Activated CD8-positive, alpha-beta memory T cell treated with anti-CD3 and anti-CD28 coated beads for 1 hour (primary cell): ENCODE data around the gene EXOC6.

ENCODE experiments used
- DNase-seq, 2 donors: peaks; one replicate each; pipeline ENCODE4 v3.0.0-alpha.2; 2020; ENCODE audit warnings: low read depth in 1 of 2; ENCODE audit errors: extremely low read depth in 1 of 2

Gene EXOC6

DNA sequence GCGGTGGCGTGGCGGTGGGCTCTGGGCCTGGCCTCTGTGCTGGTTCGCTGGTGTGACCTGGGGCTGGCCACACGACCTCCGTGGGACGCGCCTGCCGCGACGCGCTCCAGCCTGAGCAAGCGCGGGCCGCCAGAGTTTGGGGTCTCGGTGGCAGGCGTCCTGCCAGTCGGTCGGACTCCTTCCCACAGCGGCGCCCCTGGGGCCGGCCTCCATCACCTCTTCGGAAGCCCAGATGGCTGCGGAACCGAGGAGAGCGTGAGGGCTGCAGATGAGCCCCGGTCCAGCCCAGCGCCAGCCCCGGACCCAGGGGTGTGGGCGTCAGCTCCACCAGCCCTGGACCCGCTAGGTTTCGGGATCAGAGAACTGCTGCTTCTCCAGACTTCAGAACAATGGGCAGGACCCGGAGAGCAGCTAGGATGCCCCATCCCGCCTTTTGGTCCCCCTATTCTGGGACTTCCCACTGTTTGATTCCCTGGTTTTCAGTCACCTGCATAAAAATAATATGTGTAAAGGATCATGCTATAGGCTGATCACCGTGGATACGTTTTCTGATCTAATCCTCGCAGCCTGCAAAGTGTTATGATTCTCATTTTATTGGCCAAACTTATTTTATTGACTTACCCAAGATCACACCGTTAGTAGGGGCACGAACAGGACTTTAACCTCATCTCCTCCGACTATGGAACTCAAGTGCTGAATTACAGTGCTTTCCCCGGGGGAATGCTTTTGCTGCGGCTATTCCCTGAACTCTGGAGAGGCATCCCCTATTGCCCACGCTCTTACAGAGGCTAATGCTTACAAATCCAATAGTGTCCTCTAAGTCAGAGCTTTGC, 215.0 kb downstream of the EXOC6 start:
- DNase-seq = no peak

DNA sequence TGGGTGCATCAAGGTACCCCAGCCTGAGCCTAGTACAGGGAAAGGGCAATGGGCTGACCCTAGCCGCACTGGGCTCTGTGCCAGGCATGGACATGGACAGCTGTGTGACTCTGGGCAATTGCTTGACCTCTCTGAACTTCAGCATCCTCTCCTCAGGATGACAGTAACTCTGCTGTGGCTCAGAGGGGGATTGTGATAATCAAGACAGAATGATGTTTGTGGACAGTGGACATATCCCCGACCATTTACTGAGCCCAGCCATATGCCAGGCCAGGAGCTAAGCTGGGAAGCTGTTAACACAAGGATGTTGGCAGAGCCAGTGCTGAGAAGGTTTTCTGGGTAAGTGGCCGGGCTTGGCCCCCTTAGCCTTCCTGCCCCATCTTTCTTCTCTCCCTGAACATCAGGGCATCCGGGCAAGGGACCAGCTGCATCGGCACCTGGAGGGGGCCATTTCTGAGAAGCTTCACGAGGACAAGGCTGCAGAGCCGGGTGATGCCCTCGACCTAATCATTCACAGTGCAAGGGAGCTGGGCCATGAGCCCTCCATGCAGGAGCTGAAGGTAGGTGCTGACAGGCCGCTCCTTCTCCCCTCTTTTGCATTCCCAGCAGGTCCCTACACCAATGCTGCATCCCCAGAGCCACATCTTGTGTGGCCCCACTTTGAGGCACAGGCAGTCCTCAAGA, 215.8 kb downstream of the EXOC6 start:
- DNase-seq = no peak

DNA sequence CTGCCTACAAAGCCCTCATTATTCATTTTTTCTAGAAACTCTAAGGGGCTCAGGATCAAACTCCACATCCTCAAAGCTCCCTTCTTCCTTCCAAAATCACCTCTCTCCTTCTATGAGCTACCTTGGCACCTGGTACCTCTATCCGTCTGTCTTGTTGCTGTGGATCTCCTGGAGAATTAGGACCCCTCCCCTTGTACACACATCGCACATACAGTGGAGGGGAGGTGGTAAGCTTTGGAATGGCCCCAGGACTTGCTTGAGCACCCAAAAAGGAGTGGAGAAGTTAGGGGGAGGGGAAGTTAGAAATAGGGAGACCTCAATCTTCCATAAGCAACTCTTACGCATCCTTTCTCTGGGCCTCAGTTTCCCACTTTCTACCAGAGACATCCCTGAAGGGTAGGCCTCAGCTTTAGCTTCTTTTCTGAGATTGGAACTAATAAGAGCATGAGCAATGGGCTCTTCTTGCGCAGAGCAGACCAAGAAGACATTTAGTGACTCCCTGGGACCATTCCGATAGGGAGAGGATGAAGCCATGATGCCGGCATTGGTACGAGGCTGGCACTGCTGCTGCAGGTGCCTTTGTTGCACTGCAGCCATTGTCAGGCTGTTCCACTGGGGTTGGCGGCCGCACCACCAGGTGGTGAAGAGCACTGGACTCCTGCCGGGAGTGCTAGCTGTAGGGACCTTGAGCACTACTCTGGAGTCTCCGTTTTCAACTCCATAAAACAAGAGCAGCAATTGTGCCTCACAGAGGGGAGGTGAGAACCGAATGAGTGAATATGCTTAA, 216.7 kb downstream of the EXOC6 start:
- no peak for DNase-seq

DNA sequence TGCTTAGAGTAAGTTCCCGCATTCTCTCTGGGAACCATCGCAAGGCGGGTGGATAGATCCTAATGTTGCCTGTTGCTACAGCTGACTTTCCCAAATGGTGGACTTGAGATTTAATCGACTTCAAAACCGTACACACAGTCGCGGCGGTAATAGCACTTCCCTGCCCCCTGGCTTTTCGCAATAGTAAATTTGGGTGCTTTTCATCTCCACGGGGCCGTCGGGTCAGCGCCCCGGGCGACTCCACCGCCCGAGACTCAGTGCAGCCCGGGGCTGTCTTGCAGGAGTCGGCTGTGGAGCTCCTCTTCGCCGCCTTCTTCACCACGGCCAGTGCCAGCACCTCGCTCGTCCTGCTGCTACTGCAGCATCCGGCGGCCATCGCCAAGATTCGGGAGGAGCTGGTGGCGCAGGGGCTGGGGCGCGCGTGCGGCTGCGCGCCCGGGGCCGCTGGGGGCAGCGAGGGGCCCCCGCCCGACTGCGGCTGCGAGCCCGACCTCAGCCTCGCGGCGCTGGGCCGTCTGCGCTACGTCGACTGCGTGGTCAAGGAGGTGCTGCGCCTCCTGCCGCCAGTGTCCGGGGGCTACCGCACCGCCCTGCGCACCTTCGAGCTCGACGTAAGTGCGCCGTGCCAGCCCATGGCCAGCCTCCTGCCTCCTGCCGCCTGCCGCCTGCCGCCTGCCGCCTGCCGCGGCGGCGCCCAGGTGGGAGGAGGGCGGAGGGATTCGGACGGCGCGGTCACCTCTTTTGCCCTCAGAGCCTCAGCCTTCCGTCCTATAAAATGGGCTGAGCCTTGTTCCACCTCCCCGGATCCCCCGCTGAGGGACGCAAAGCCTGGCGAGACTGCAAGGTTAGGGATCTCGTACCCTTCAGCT, 217.6 kb downstream of the EXOC6 start:
- DNase-seq = no peak

DNA sequence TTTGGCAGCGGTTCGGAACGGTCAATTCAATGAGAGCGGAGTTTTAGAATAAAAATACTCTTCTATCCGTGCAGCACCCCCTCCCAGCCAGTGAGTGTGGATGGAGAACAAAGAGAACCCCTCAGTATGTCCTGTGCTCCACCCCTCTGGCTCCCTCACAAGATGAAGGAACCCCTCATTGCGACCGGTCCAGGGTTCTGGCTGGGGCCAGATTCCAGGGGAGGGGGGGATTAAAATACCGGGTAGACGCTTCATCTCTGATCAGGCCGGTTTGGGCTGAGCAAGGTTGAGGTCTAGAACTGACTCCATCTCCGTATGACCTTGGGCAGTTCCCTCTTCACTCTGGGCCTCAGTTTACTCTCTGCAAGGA, 218.2 kb downstream of the EXOC6 start:
- DNase-seq = no peak

DNA sequence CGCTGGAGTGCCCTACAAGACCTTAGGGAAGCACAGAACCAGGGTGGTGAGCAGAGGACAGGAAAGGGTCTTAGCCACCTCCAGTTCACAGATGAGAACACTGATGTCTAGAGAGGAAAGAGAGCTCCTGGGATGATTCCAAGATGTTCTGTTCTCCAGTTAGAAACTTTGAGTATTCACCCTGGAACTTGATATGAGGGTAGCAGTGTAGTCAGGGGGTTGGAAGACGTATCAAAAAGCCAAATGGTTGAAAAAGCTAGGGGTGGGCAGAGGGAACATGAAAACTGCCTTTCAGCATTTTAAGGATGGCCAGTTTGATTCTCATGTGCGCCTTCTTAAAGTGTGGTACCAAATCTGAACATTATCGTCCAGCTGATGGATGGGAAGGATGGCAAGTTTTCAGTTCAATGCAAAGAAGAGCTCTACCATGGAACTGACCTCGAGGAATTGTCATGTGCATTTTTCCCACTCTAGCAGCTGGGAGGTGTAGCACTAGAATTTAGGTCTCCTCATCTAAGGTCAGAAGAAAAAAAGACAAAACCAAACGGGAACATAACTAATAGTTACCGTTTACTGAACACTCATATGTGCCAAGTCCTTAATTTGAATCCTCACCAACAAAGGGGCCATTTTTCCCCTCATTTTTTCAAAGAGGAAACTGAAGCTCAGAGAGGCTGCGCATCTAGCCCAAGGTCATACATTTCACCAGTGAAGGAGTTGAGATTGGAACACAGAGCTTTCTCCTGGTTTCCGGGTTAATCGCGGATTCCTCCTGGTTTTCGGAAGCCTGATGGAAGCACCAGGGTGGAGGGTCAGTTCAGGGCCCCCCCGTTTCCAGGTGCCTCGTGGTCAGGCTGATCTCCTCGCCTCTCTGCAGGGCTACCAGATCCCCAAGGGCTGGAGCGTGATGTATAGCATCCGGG, 219.4 kb downstream of the EXOC6 start:
- DNase-seq = no peak

DNA sequence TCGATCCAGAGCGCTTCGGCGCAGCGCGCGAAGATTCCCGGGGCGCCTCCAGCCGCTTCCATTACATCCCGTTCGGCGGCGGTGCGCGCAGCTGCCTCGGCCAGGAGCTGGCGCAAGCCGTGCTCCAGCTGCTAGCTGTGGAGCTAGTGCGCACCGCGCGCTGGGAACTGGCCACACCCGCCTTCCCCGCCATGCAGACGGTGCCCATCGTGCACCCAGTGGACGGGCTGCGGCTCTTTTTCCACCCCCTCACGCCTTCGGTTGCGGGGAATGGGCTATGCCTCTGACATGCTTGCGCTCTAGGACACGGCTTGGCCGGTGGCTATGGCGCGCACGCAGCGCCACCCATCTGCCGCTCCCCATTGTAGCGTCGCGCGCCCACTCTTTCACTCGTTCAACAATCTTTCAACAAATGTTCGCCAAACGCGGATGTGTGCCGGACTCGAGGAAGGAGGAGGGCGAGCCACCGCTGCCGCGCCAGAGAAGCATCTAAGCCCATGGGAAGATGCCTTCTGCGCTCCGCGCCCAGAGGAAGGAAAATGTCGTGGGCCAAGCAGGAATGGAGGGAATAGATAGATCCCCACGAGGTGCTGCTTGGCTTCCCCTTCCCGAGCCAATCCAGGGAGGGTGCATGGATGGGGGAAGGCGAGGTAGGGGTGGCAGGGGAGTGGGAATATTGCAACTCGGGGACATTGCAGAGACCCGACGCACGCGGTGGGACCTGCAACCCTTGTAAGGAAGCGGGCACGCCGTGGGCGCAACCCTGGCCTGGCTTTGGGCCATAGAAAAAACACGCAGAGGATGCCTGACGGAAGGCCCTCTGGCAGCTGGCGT, 220.3 kb downstream of the EXOC6 start:
- no peak for DNase-seq

DNA sequence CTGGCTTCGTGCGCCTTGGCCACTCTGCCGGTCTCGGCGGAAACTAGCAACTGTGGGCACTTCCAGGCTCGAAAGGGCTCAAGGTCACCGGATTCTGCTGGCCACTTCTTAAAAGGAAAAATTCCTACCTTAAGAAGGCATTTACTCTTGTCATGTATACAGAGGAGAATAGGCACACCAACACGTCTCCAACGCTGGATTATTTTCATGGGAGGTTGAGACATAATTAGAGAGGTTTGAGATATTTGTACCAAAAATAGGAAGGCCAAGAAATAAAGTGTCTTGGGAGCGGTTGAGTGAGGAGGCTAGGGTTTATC, 220.9 kb downstream of the EXOC6 start:
- no peak for DNase-seq

DNA sequence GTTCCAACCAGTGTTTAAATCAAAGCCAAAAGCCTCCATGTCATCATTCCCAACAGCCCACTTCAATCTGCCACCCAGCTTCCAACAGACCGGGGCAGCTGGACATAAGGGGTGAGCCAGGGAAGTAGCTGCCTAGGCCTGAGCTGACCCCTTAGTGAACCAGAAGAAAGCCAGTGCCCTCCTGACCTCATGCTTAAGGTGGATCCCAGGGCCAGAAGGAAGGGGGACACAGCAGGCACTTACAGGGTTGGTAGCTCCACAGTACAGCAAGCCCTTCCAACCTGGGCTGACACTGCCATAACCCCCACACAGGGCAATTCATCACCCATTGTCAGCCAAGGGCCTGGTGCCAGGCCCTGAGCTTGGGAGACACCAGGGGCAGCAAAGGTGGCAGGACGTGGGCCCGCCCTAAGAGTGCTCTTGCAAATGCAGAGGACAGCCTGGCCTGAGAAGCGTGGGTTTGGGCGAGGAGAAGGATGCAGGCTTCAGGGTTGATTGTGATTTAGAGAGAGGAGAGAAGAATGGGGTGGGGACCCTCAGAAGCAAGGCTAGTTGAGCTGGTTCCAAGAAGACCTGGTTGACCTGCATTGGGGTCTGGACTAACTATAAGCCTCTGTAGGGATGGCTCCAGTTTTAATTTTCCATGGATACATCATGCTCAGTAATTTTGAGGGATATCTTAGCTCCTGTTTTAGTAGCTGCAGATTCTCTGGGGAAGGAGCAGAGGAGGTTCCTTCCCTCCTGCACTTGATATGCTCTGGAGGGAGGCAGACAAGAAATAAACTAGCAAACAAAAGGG, 222.3 kb downstream of the EXOC6 start:
- DNase-seq = no peak

DNA sequence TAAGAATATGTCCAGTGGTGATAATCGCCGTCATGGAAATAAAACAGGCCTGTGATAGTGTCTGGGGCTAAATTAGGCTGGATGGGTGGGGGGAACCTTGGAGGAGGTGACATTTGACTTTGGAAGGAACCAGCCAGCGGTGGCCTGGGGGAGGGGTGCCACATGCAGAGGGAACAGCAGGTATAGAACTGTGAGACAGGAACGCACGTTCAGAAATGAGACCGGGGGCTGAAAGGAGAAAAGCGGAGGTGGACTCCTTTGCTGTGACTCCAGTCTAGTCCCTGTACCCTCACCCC, 222.8 kb downstream of the EXOC6 start:
- DNase-seq = no peak

DNA sequence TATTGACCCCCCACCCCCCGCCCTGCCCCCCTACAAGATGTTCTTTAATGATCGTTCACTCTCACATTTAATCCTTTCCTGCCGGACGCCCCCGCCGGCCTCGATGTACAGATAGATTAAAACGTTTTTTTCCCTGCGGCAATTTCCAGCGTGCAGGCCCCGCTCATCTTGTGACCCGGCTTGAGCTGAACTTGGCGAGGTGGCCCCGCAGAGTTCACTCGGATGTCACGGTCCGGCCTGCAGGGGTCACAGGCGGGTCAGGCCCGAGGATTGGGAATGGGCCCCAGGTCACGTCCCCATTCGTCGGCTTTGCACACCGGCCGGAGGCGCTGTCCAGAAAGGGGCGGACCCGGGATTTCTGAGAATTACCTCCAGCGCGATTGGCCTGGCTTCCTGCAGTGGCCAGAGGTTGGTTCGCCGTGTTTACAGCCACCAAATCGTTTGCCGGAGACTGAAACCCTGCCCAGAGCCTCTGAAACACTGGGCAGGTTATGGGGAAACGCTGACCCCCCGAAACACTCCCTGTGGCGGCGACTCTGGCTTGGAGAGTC, 223.4 kb downstream of the EXOC6 start:
- DNase-seq = no peak

DNA sequence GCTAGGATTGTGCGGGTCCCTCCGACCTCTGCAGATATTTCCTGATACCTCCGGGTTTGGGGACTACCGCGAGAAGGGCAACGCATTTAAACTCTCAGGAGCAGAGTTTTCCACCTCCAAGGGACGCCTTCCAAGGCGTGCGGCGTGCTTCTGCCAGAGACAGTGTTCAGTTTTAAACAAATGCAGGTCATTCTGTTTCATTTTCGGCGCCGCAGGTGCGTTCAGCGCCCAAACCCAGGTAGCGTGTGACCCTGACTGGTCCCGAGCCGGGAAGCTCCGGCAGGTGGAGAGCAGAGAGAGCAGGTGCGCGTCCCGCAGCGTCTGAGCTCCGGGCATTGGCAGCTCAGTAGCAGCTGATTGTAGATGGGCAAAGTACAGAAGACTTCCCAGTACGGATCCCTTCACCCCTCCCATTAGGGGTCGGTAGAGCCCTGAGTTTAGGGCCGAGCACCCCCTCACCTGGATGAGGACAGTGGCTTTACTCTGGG, 223.9 kb downstream of the EXOC6 start:
- no peak for DNase-seq

DNA sequence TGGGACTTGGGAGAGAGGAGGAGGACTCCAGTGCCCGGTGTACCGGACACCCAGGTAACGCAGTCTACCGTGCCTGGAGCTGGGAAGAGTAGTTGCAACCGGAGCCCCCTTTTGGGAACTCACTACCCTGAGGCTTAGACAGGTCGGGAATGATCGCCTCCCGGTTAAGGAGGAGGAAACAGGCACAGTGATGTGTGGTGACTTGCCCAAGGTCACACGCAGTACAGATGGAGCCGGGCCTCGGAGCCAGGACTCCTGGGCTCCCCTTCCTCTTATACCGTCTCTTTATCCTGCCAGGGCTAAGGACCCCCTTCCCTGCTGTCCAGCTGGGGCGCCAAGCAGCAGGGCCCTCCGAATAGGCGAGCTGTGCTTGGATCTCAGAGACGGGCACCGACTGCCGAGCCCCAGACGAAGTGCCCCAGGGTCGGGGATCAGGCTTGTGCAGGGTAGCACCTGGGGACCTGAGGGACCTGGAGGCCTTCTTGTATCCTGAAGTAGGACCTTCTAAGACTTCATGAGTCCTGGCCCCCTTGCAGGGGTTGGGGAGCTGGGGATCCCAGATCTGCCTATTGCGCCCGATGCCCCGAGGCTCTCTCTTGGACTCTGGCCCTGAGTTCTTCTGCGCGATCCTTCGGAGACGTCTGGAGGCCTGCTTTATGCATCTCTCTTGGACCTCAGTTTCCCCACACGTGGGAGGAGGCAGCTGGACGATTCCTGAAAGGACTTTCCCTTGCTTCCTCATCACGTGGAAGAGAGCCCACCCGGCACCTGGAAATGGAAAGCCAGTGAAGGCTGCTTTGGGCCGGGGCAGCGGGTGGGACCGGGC, 224.6 kb downstream of the EXOC6 start:
- DNase-seq = no peak

DNA sequence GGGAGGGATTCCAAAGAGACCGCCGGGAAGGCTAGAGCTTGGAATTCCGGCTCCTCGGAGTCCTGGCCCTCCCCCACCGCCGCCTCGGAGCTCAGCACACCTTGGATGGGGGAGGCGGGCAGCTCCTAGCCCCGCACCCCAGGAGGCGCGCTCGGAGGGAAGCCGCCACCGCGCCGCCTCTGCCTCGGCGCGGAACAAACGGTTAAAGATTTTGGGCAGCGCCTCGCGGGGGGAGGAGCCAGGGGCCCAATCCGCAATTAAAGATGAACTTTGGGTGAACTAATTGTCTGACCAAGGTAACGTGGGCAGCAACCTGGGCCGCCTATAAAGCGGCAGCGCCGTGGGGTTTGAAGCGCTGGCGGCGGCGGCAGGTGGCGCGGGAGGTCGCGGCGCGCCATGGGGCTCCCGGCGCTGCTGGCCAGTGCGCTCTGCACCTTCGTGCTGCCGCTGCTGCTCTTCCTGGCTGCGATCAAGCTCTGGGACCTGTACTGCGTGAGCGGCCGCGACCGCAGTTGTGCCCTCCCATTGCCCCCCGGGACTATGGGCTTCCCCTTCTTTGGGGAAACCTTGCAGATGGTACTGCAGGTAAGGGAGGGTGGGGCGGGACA, 225.3 kb downstream of the EXOC6 start, which contains the start of gene CYP26A1:
Gene CYP26A1, plus strand, starts transcription at position 355 of the 608 bp plus-strand sequence. Its CDS starts 42 bp downstream, at position 397.
- DNase-seq = no peak

DNA sequence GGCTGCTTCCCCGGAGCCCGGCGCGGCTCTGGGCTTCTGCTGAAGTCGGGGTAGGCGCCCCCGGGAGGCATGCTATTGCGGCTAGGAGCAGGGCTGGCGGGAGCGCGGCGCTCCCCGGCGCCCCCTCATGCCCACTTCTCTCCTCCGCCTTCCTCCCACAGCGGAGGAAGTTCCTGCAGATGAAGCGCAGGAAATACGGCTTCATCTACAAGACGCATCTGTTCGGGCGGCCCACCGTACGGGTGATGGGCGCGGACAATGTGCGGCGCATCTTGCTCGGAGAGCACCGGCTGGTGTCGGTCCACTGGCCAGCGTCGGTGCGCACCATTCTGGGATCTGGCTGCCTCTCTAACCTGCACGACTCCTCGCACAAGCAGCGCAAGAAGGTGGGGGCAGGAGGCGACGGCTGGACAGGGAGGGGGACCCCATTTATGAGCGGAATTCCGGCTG, 225.9 kb downstream of the EXOC6 start:
- DNase-seq = no peak

DNA sequence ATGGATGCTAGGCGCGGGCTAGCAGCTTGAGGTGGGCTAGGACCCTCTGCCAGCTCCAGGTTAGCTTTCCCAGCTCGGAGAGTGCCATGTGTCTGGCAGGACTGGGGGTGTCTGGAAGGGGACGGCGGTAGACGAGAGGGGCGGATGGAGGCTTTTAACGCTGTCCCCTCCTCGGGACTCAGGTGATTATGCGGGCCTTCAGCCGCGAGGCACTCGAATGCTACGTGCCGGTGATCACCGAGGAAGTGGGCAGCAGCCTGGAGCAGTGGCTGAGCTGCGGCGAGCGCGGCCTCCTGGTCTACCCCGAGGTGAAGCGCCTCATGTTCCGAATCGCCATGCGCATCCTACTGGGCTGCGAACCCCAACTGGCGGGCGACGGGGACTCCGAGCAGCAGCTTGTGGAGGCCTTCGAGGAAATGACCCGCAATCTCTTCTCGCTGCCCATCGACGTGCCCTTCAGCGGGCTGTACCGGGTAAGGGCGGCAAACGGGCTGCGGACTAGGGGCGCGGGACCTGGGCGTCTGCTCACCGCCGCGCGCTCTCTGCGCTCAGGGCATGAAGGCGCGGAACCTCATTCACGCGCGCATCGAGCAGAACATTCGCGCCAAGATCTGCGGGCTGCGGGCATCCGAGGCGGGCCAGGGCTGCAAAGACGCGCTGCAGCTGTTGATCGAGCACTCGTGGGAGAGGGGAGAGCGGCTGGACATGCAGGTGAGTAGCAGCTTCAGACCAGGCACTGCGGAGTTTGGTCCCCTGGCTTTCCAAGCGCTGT, 226.5 kb downstream of the EXOC6 start:
- no peak for DNase-seq
